ENCODE measurements around the gene RSL24D1. TPM values are rescaled to one million over a fixed set of nuclear protein-coding genes. Genes with fewer than 3 reads are reported as not detected.
A peak's percentile ranks its signal among the peaks of the same experiment; 100 is the strongest.

Gene RSL24D1
- total RNA-seq, 1 experiment from 2014 or later = 111 TPM

DNA sequence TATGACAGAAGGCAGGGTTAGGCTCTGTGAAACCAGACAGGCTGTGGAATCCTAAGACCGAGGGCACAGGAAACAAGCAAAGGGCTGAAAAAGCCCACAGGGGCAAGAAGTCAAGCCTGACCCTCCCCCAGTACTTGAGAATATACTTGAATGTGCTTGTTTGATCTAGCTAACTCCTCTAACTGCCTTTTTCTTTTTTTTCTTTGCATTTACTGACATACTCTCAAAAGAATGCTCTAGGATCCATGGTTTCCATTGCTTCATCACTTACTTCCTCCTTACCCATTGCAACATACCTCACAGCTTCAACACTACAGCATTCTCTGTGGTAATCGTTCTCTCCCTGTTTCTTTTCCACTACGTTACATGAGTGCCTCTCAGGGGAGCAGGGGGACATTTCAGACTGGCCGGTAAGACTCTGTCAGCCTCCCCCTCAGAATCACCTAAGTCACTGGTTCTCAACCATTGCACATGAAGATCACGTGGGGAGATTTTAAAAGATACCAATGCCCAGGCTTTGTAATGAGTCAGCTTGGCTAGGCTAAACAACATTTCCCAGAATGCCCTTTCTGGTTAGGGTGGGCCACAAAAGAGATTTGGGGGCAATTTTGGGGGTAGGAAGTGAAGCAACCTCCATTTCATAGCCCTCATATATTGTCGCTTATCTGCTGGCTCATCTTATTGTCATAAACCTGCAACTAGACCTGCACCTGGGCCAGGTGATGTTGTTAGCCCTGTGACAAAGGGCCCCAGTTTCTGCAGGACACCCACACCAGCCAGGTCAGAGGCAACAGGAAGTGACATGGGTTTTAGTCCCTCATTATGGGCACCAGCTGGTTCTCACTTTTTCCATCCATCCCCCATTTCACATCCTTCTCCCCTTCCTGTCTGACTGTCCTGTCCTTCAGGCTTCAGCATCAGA is 24.6 kb upstream of the RSL24D1 start:
- no peaks in the 10 kb centered on the region for H3K9me3 ChIP-seq (ENCODE audit: control insufficient read depth, low read depth, low read length)
- no peak overlapping the region for H3K4ac ChIP-seq (ENCODE audit: low read depth, low read length)
- H4K91ac ChIP-seq (ENCODE audit: insufficient read length, low read depth, low read length) = no peak overlapping the region
- no peak overlapping the region for H4K5ac ChIP-seq (ENCODE audit: insufficient read length, low read depth, low read length)
- H4K8ac ChIP-seq (replicated peaks; ENCODE audit: insufficient read length, low read depth, low read length) = no peak overlapping the region
- no peaks in the 10 kb centered on the region for H3K79me2 ChIP-seq (ENCODE audit: insufficient read depth, low read length)
- no peak overlapping the region for H2BK120ac ChIP-seq (ENCODE audit: low read depth, low read length, poor library complexity, severe bottlenecking)
- H3T11ph ChIP-seq (ENCODE audit: low read length) = no peak overlapping the region
- H2BK15ac ChIP-seq (ENCODE audit: low read depth, low read length) = no peak overlapping the region
- H3K27me3 ChIP-seq (ENCODE audit: insufficient read depth, low read length) = no peaks in the 10 kb centered on the region
- no peaks in the 10 kb centered on the region; a peak in 1 of 7 replicates for H3K36me3 Mint-ChIP-seq (ENCODE audit: insufficient read depth in 1 of 3, low read depth in 3 of 3)
- no peak overlapping the region for H3K23ac ChIP-seq (ENCODE audit: insufficient read length, low read depth, low read length)
- H3K27ac ChIP-seq (ENCODE audit: insufficient read length, low read depth, low read length) = no peak overlapping the region
- peaks cover 5 to 9% of the 10 kb centered on the region in 2 experiments for H3K4me1 Mint-ChIP-seq
- TF ChIP-seq CTCF (conservative IDR thresholded peaks at IDR 0.05) = no peak
- H3K4me2 ChIP-seq (ENCODE audit: insufficient read depth, insufficient read length, low read length) = no peak overlapping the region
- H3K9me3 Mint-ChIP-seq = no peaks in the 10 kb centered on the region
- H3K27me3 Mint-ChIP-seq (ENCODE audit: low read depth) = no peaks in the 10 kb centered on the region
- H3K79me1 ChIP-seq (ENCODE audit: insufficient read depth, low read depth, low read length, poor library complexity, severe bottlenecking) = no peaks in the 10 kb centered on the region
- H2BK5ac ChIP-seq (ENCODE audit: insufficient read length, low read length) = no peak overlapping the region
- no peak overlapping the region for H3K18ac ChIP-seq (ENCODE audit: insufficient read length, low read depth, low read length)
- H4K20me1 ChIP-seq (ENCODE audit: control insufficient read depth, insufficient read depth, insufficient read length) = no peaks in the 10 kb centered on the region
- no peak overlapping the region for H2BK20ac ChIP-seq (ENCODE audit: low read depth, low read length, poor library complexity, severe bottlenecking)
- no peak overlapping the region for H2AFZ ChIP-seq (ENCODE audit: low read length)
- no peaks in the 10 kb centered on the region; the same call in 1 of the 2 replicates for H3K4me1 ChIP-seq (ENCODE audit: insufficient read depth, low read length)
- H3K27ac Mint-ChIP-seq = peak overlapping the region in 1 of 3 experiments; percentile 27; a peak in 1 of 7 replicates
- WGBS (ENCODE audit: extremely low coverage, insufficient read length, low lambda C conversion rate) = no CpG with 5 or more reads among the region's 6 CpGs
- no peak for DNase-seq
- no peak overlapping the region for H3K14ac ChIP-seq (ENCODE audit: insufficient read depth, low read length)
- H3K56ac ChIP-seq (ENCODE audit: insufficient read length, low read depth, low read length) = no peak overlapping the region
- no peaks in the 10 kb centered on the region for H3K23me2 ChIP-seq (ENCODE audit: insufficient read length, low read depth, low read length, poor library complexity, severe bottlenecking)
- no peak overlapping the region for H2AK5ac ChIP-seq (ENCODE audit: insufficient read length, low read length)
- no peak overlapping the region for H2BK12ac ChIP-seq (ENCODE audit: insufficient read length, low read depth, low read length)
- no peak overlapping the region for H3K4me3 Mint-ChIP-seq
- H3K9ac ChIP-seq (ENCODE audit: extremely low read depth, insufficient read length, low read length) = no peak overlapping the region

Data from H9 (cell line).